Tibial nerve (tissue), 4 donors: Measurements from ENCODE around the gene KRT14.
"Not testable (repeated sequence)": the region's sequence is repeated elsewhere in the genome, so short reads cannot be mapped to it uniquely, and the experiment has no call there.

ENCODE experiments used
- CTCF ChIP-seq, 5 experiments: fragments of 200-600 bp in 3 of 5; fragments of 450-650 bp in 2 of 5; sonication (generic) in 3 of 5; IDR thresholded peaks; one replicate each; pipeline ENCODE4 v1.5.1; 2016 to 2019; ENCODE audit warnings: antibody characterized with exemption in 5 of 5, mild to moderate bottlenecking in 3 of 5, moderate library complexity in 2 of 5
- EP300 ChIP-seq, 2 donors: sonication (generic); formaldehyde crosslinking; IDR thresholded peaks; one replicate each; pipeline ENCODE4 v1.6.1; 2017; ENCODE audit warnings: antibody characterized with exemption in 2 of 2, mild to moderate bottlenecking in 1 of 2
- POLR2A ChIP-seq, 2 donors: fragments of 450-650 bp; IDR thresholded peaks; one replicate each; pipeline ENCODE4 v1.6.1; 2017; ENCODE audit warnings: antibody characterized with exemption in 2 of 2, mild to moderate bottlenecking in 2 of 2, moderate library complexity in 2 of 2

GRCh38 chr17:41610061-41610517 lies 23.4 kb upstream of the KRT14 start:
- TF ChIP-seq CTCF (IDR thresholded peaks at IDR 0.05), result peak in 1 of 5 experiments; percentile 7
- TF ChIP-seq POLR2A, EP300 (IDR thresholded peaks at IDR 0.05): not testable (repeated sequence)
